H1 (cell line): ENCODE measurements around the gene HES1. TPM values are rescaled to one million over a fixed set of nuclear protein-coding genes. Genes with fewer than 3 reads are reported as not detected.

Source experiments
- CTCF ChIA-PET: fragments of 300-600 bp; sonication (Branson Sonifier 250); formaldehyde crosslinking; loops from one replicate; lab custom pipeline; 2021; ENCODE audit not compliant: partially characterized antibody; lab: Charles Lee
- POLR2A ChIA-PET: fragments of 300-600 bp; sonication (Branson Sonifier 250); formaldehyde crosslinking; loops from one replicate; lab custom pipeline; 2021; ENCODE audit warnings: inconsistent platforms; ENCODE audit not compliant: partially characterized antibody; lab: Charles Lee
- DNase-seq, 2 experiments: peaks; one replicate each; pipeline versions ENCODE4 v3.0.0 to v3.0.0-alpha.2; 2010 to 2022; ENCODE audit warnings: low spot score in 2 of 2, low read depth in 1 of 2, mixed read lengths in 1 of 2
- FAIRE-seq: peaks from 2 replicates; lab custom pipeline; 2011; peaks lifted over from hg19 to GRCh38; lab: Jason Lieb, UNC
- H2AFZ ChIP-seq: 2 replicates; pipeline ENCODE4 v1.8.1; 2012; ENCODE audit warnings: low read length, inconsistent platforms
- H2AK5ac ChIP-seq: 2 replicates; pipeline ENCODE4 v1.6.1; 2013; ENCODE audit warnings: low read depth, low read length
- H2BK120ac ChIP-seq: replicated peaks from 2 replicates; pipeline ENCODE3; 2013; ENCODE audit warnings: low read depth, low read length, inconsistent platforms
- H2BK12ac ChIP-seq: 2 replicates; pipeline ENCODE4 v1.6.1; 2013; ENCODE audit warnings: low read depth, low read length
- H2BK15ac ChIP-seq: 2 replicates; pipeline ENCODE4 v1.6.1; 2013; ENCODE audit warnings: low read length
- H2BK20ac ChIP-seq: 2 replicates; pipeline ENCODE4 v1.6.1; 2013; ENCODE audit warnings: low read length
- H2BK5ac ChIP-seq: 2 replicates; pipeline ENCODE4 v1.6.1; 2013; ENCODE audit warnings: low read depth, low read length
- H3K14ac ChIP-seq: 2 replicates; pipeline ENCODE4 v1.6.1; 2013; ENCODE audit warnings: inconsistent platforms; ENCODE audit not compliant: insufficient read length
- H3K18ac ChIP-seq: 2 replicates; pipeline ENCODE4 v1.6.1; 2013; ENCODE audit warnings: low read length; ENCODE audit errors: extremely low read depth
- H3K23ac ChIP-seq: 2 replicates; pipeline ENCODE4 v1.6.1; 2013; ENCODE audit warnings: inconsistent platforms; ENCODE audit not compliant: insufficient read length
- H3K23me2 ChIP-seq: 2 replicates; pipeline ENCODE4 v1.6.1; 2013; ENCODE audit warnings: low read depth, low read length
- H3K27ac ChIP-seq: 2 replicates; pipeline ENCODE4 v1.6.1; 2011; ENCODE audit warnings: low read depth, low read length, inconsistent platforms
- H3K27me3 ChIP-seq, 4 experiments: replicated peaks in 1 of 4; 1 replicate in 1 of 4; 2 replicates in 3 of 4; pipeline versions ENCODE4 v1.6.1 to v1.8.1; 2011 to 2013; ENCODE audit warnings: low read length in 3 of 4, mild to moderate bottlenecking in 3 of 4, inconsistent platforms in 2 of 4, mixed read lengths in 2 of 4, moderate library complexity in 1 of 4; ENCODE audit not compliant: control insufficient read depth in 3 of 4, insufficient read depth in 3 of 4; ENCODE audit errors: extremely low read depth in 1 of 4
- H3K36me3 ChIP-seq, 4 experiments: 2 replicates each; pipeline versions ENCODE4 v1.6.1 to v1.8.1; 2011 to 2013; ENCODE audit warnings: mild to moderate bottlenecking in 4 of 4, low read length in 3 of 4, moderate library complexity in 2 of 4, control low read depth in 1 of 4, inconsistent platforms in 1 of 4; ENCODE audit not compliant: insufficient read depth in 4 of 4, control insufficient read depth in 2 of 4
- H3K4ac ChIP-seq: replicated peaks from 2 replicates; pipeline ENCODE3; 2013; ENCODE audit warnings: low read length, low read depth, mixed read lengths, inconsistent platforms; ENCODE audit not compliant: insufficient read length
- H3K4me1 ChIP-seq, 4 experiments: replicated peaks in 1 of 4; 1 replicate in 1 of 4; 2 replicates in 3 of 4; pipeline versions ENCODE4 v1.6.1 to v1.8.1; 2011 to 2013; ENCODE audit warnings: low read length in 3 of 4, inconsistent platforms in 2 of 4, mixed read lengths in 1 of 4; ENCODE audit not compliant: insufficient read depth in 4 of 4, control insufficient read depth in 3 of 4
- H3K4me2 ChIP-seq, 2 experiments: 2 replicates each; pipeline versions ENCODE4 v1.6.1 to v1.8.1; 2011 to 2013; ENCODE audit warnings: low read depth in 2 of 2, low read length in 2 of 2, control low read depth in 1 of 2, inconsistent platforms in 1 of 2, mild to moderate bottlenecking in 1 of 2; ENCODE audit not compliant: insufficient read depth in 1 of 2
- H3K4me3 ChIP-seq, 4 experiments: fragments of 200-600, 300-600 bp in 1 of 4; sonication (generic), shearing (Covaris generic), sonication (Bioruptor Twin) in 1 of 4; 2 replicates each; pipeline versions ENCODE4 v1.5.1 to v1.8.1; 2011 to 2016; ENCODE audit warnings: low read length in 4 of 4, low read depth in 3 of 4, control low read depth in 2 of 4, inconsistent platforms in 2 of 4, mild to moderate bottlenecking in 2 of 4, mixed read lengths in 1 of 4, moderate library complexity in 1 of 4; ENCODE audit not compliant: insufficient read depth in 2 of 4; ENCODE audit errors: extremely low read depth in 1 of 4
- H3K56ac ChIP-seq: replicated peaks from 2 replicates; pipeline ENCODE3; 2013; ENCODE audit warnings: low read depth, mild to moderate bottlenecking, mixed read lengths, low read length, inconsistent platforms; ENCODE audit not compliant: insufficient read length
- H3K79me1 ChIP-seq: 2 replicates; pipeline ENCODE4 v1.6.1; 2013; ENCODE audit warnings: low read depth, low read length, control low read depth
- H3K79me2 ChIP-seq, 2 experiments: 2 replicates each; pipeline versions ENCODE4 v1.6.1 to v1.8.1; 2012 to 2013; ENCODE audit warnings: low read length in 2 of 2, mild to moderate bottlenecking in 2 of 2, inconsistent platforms in 1 of 2; ENCODE audit not compliant: insufficient read depth in 2 of 2, control insufficient read depth in 1 of 2
- H3K9ac ChIP-seq, 4 experiments: replicated peaks in 1 of 4; 1 replicate in 1 of 4; 2 replicates in 3 of 4; pipeline versions ENCODE4 v1.6.1 to v1.8.1; 2011 to 2013; ENCODE audit warnings: low read depth in 3 of 4, low read length in 3 of 4, control low read depth in 2 of 4, mild to moderate bottlenecking in 2 of 4, moderate library complexity in 2 of 4, inconsistent platforms in 1 of 4; ENCODE audit errors: extremely low read depth in 1 of 4
- H3K9me3 ChIP-seq, 2 experiments: 2 replicates each; pipeline versions ENCODE4 v1.6.1 to v1.8.1; 2012 to 2013; ENCODE audit warnings: mild to moderate bottlenecking in 2 of 2, moderate library complexity in 2 of 2, control low read depth in 1 of 2, inconsistent platforms in 1 of 2, low read depth in 1 of 2, low read length in 1 of 2, mixed read lengths in 1 of 2; ENCODE audit not compliant: insufficient read depth in 2 of 2
- H4K20me1 ChIP-seq, 2 experiments: replicated peaks in 1 of 2; 2 replicates each; pipeline versions ENCODE3 to v1.8.1; 2011 to 2013; ENCODE audit warnings: inconsistent platforms in 2 of 2, low read length in 2 of 2, mild to moderate bottlenecking in 1 of 2; ENCODE audit not compliant: insufficient read depth in 2 of 2, control insufficient read depth in 1 of 2
- H4K5ac ChIP-seq: 2 replicates; pipeline ENCODE4 v1.6.1; 2013; ENCODE audit warnings: low read length, low read depth, mixed read lengths, inconsistent platforms; ENCODE audit not compliant: insufficient read length
- H4K8ac ChIP-seq: 2 replicates; pipeline ENCODE4 v1.8.0; 2013; ENCODE audit warnings: mild to moderate bottlenecking, moderate library complexity, low read length, inconsistent platforms; ENCODE audit not compliant: insufficient read depth; ENCODE audit errors: extremely low read depth
- H4K91ac ChIP-seq: replicated peaks from 2 replicates; pipeline ENCODE3; 2013; ENCODE audit warnings: low read length, mixed read lengths, inconsistent platforms; ENCODE audit not compliant: insufficient read length
- EP300 ChIP-seq, 2 experiments: IDR thresholded peaks; 1 replicate in 1 of 2; 2 replicates in 1 of 2; pipeline ENCODE4 v1.6.1; 2011 to 2012; ENCODE audit warnings: low read depth in 2 of 2, low read length in 2 of 2, mild to moderate bottlenecking in 2 of 2, borderline replicate concordance in 1 of 2, inconsistent platforms in 1 of 2, moderate library complexity in 1 of 2
- GABPA ChIP-seq: IDR thresholded peaks from 2 replicates; pipeline ENCODE4 v1.6.1; 2011; ENCODE audit warnings: mild to moderate bottlenecking, low read length, moderate library complexity, borderline replicate concordance; ENCODE audit not compliant: insufficient read depth
- JUN ChIP-seq: IDR thresholded peaks from 2 replicates; pipeline ENCODE4 v1.6.1; 2011; ENCODE audit warnings: low read depth, mild to moderate bottlenecking, improper control_type of control experiment, low read length
- JUND ChIP-seq: IDR thresholded peaks from 2 replicates; pipeline ENCODE4 v1.6.1; 2011; ENCODE audit warnings: mild to moderate bottlenecking, improper control_type of control experiment, low read length
- KDM1A ChIP-seq: fragments of 200-600, 300-600 bp; sonication (generic); IDR thresholded peaks from 2 replicates; pipeline ENCODE4 v1.7.1; 2016; ENCODE audit warnings: mild to moderate bottlenecking, low read length, borderline replicate concordance
- KDM4A ChIP-seq: IDR thresholded peaks from one replicate; pipeline ENCODE4 v1.7.1; 2012; ENCODE audit warnings: low read depth, mild to moderate bottlenecking, moderate library complexity, low read length, inconsistent platforms; ENCODE audit not compliant: severe bottlenecking
- KDM5A ChIP-seq: fragments of 200-600 bp; IDR thresholded peaks from 2 replicates; pipeline ENCODE4 v1.7.1; 2012; ENCODE audit warnings: mild to moderate bottlenecking, low read length, inconsistent platforms, mixed read lengths
- POLR2AphosphoS5 ChIP-seq: IDR thresholded peaks from 2 replicates; pipeline ENCODE4 v1.6.1; 2011; ENCODE audit warnings: low read depth, low read length
- RBBP5 ChIP-seq: IDR thresholded peaks from 2 replicates; pipeline ENCODE4 v1.7.1; 2012; ENCODE audit warnings: low read depth, mild to moderate bottlenecking, inconsistent platforms, low read length, moderate library complexity, borderline replicate concordance
- TBP ChIP-seq: IDR thresholded peaks from 2 replicates; pipeline ENCODE4 v1.6.1; 2011; ENCODE audit warnings: low read depth, low read length, improper control_type of control experiment
- WGBS, 2 experiments: shearing (Covaris generic) in 1 of 2; methylation state at CpG; one replicate each; pipeline versions ENCODE4 v1.1.6 to v1.1.7; 2013 to 2015; ENCODE audit warnings: low lambda C conversion rate in 2 of 2, mixed read lengths in 2 of 2, inconsistent platforms in 1 of 2, low coverage in 1 of 2, missing lambda C conversion rate in 1 of 2; ENCODE audit not compliant: insufficient replicate concordance in 2 of 2, insufficient coverage in 1 of 2, insufficient read length in 1 of 2; ENCODE audit errors: extremely low coverage in 1 of 2, missing lambda C conversion rate in 1 of 2; 5-methylcytosine and 5-hydroxymethylcytosine counted together
- polyA plus RNA-seq, 7 experiments: library from polyadenylated mRNA; depleted of rRNA in 3 of 7; stranded (reverse) in 5 of 7; unstranded in 2 of 7; fragments of >200 nt in 5 of 7; fragments of 200-250 nt in 2 of 7; gene quantifications; 1 replicate in 5 of 7; 2 replicates in 1 of 7; 4 replicates in 1 of 7; pipeline versions ENCODE4 v1.2.1 to v1.2.3, GENCODE V29; 2011 to 2013; ENCODE audit warnings: missing spikeins in 2 of 7, mixed read lengths in 2 of 7
- total RNA-seq: library from RNA; stranded (reverse); fragmentation: NEBNext Ultra II Directional; extraction: Animal tissue kit (Norgen Biotek cat#: 25700); gene quantifications from 2 replicates; pipeline ENCODE4 v1.2.1, GENCODE V29; 2021

The HES1 gene
- total and polyA plus RNA-seq, 2 of the 8 experiments (the other 6 are each of a cell fraction or from before 2014, with no cell fraction given), result 7.9 to 12.9 TPM

DNA sequence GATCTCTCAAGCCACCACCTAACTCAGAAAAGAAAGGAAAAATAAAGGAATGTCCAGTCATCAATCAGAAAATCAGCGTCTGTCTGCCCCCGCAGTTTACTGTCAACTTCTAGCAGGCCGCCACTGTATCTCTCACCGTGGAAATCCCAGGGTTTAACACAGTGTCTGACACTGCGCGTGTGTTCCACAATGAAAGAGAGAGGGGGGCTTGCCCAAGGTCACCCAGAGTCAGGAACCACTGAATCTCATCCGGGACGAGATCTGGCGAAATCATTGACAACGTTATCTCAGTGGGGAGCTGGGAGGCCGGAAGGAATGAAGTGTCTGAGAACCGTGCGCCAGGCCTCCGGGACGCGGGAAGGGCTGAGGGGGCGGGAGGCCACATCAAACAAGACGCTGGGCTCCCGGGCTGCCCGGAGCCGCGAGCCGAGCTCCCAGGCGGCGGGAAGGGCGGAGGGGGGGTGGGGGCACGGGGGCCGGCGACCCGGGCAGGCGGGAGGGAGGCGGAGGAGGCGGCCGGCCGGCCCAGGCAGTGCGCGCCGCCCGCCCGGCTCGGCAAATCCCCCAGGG is 2.2 kb upstream of the HES1 start:
- no peak overlapping the region for H4K5ac ChIP-seq
- no peak overlapping the region for H4K8ac ChIP-seq
- peak overlapping the region; percentile 46 for H3K4ac ChIP-seq
- peaks cover 0 to 15% of the 10 kb centered on the region in 2 experiments; a peak in 2 of 4 replicates for H3K79me2 ChIP-seq
- peaks cover 30 to 49% (median 33%) of the 10 kb centered on the region in 4 experiments for H3K4me1 ChIP-seq
- H3K9me3 ChIP-seq, result no peaks in the 10 kb centered on the region
- DNase-seq (peak in 1 of 2 experiments; percentile 64), FAIRE-seq (no peak)
- H3K14ac ChIP-seq, result no peak overlapping the region
- H2BK5ac ChIP-seq, result peak overlapping the region; percentile 18; the same call in 1 of the 2 replicates
- H2BK120ac ChIP-seq, result peak overlapping the region; percentile 51
- peak overlapping the region; percentile 77 to 86 for H3K4me2 ChIP-seq
- peaks cover 0 to 4% (median 2%) of the 10 kb centered on the region in 4 experiments; a peak in 2 of 8 replicates for H3K36me3 ChIP-seq
- no peak overlapping the region for H2AK5ac ChIP-seq
- peak overlapping the region; percentile 34 for H4K91ac ChIP-seq
- H3K4me3 ChIP-seq, result peak overlapping the region in 2 of 4 experiments; percentile 48 to 65; a peak in 5 of 8 replicates
- no peak overlapping the region for H2AFZ ChIP-seq
- peak overlapping the region; percentile 37; the same call in 1 of the 2 replicates for H2BK15ac ChIP-seq
- ChIA-PET CTCF (interaction anchor here (0.7 to 3.2 kb wide), 3 partner anchors 7 to 55 kb away, joined by 3 to 8 read pairs (median 3); no protein-coding TSS in a partner anchor), POLR2A (interaction anchor here (0.6 to 5.4 kb wide), 11 partner anchors 8 to 321 kb away, joined by 3 to 21 read pairs (median 5); no protein-coding TSS in a partner anchor)
- 11% methylated on average over 18 of the region's 41 CpGs; no CpG with 5 or more reads in 1 of the 2 experiments for WGBS, 2 experiments
- H3K79me1 ChIP-seq, result no peaks in the 10 kb centered on the region
- peak overlapping the region; percentile 81 for H3K18ac ChIP-seq
- H2BK12ac ChIP-seq, result peak overlapping the region; percentile 99
- no peak overlapping the region for H3K27ac ChIP-seq
- peak overlapping the region in 1 of 4 experiments; percentile 39; a peak in 2 of 7 replicates for H3K9ac ChIP-seq
- peaks cover 0 to 7% of the 10 kb centered on the region in 2 experiments for H4K20me1 ChIP-seq
- peaks cover 15% of the 10 kb centered on the region; the same call in 1 of the 2 replicates for H3K23me2 ChIP-seq
- H2BK20ac ChIP-seq, result peak overlapping the region; percentile 11; the same call in 1 of the 2 replicates
- H3K27me3 ChIP-seq, result peaks cover 0 to 19% (median 9%) of the 10 kb centered on the region in 4 experiments; a peak in 4 of 7 replicates
- H3K23ac ChIP-seq, result no peak overlapping the region
- H3K56ac ChIP-seq, result no peak overlapping the region
- TF ChIP-seq TBP (no peak), GABPA (no peak), KDM1A (no peak), EP300 (IDR thresholded peaks at IDR 0.05; ENCODE audit: borderline replicate concordance in 1 of 2, low read depth in 2 of 2, low read length in 2 of 2) (no peak), KDM5A (no peak), KDM4A (peak; percentile 1), RBBP5 (no peak; the same call in 1 of the 2 replicates), JUN (no peak), JUND (no peak), POLR2AphosphoS5 (0 out of 2 replicates have a peak, but pooled peaks have one; percentile 16)
